Progenitor cell of endocrine pancreas (in vitro differentiated cells): ENCODE measurements around the gene KIF15. TPM values are rescaled to one million over a fixed set of nuclear protein-coding genes. Genes with fewer than 3 reads are reported as not detected.

Experiments
- DNase-seq: peaks from one replicate; pipeline ENCODE4 v3.0.0; 2021; ENCODE audit warnings: low spot score; ENCODE audit not compliant: unreplicated experiment
- H3K27ac Mint-ChIP-seq: 2 replicates; pipeline ENCODE4 v1.8.0; 2021; ENCODE audit warnings: mild to moderate bottlenecking, moderate library complexity, mixed read lengths
- H3K27me3 Mint-ChIP-seq: 2 replicates; pipeline ENCODE4 v1.8.0; 2021; ENCODE audit warnings: mixed read lengths
- H3K36me3 Mint-ChIP-seq: 2 replicates; pipeline ENCODE4 v1.8.0; 2022; ENCODE audit warnings: mixed read lengths; ENCODE audit not compliant: insufficient read depth
- H3K4me1 Mint-ChIP-seq: 2 replicates; pipeline ENCODE4 v1.8.0; 2021; ENCODE audit warnings: low read depth, mixed read lengths
- H3K4me3 Mint-ChIP-seq: 2 replicates; pipeline ENCODE4 v1.8.0; 2021; ENCODE audit warnings: low read depth, mild to moderate bottlenecking, moderate library complexity, mixed read lengths
- H3K9me3 Mint-ChIP-seq: 2 replicates; pipeline ENCODE4 v1.8.0; 2021; ENCODE audit warnings: low read depth, mixed read lengths
- CTCF ChIP-seq: fragments of 200-600 bp; sonication (generic); IDR thresholded peaks from one replicate; pipeline ENCODE4 v1.5.0; 2021; ENCODE audit warnings: antibody characterized with exemption, mild to moderate bottlenecking; ENCODE audit not compliant: unreplicated experiment
- total RNA-seq: library from RNA; stranded (reverse); gene quantifications from 2 replicates; pipeline ENCODE4 v1.2.1, GENCODE V29; 2021

The KIF15 gene
- total RNA-seq, 1 donor from 2014 or later = 21.4 TPM

- H3K9me3 Mint-ChIP-seq = peaks cover 24% of the 10 kb centered on the region
- DNase-seq = no peak
- peaks cover 46% of the 10 kb centered on the region for H3K36me3 Mint-ChIP-seq
- H3K27ac Mint-ChIP-seq = no peak overlapping the region
- peaks cover 10% of the 10 kb centered on the region for H3K4me1 Mint-ChIP-seq
- no peak for TF ChIP-seq CTCF
- no peaks in the 10 kb centered on the region for H3K27me3 Mint-ChIP-seq
- no peak overlapping the region for H3K4me3 Mint-ChIP-seq
These were observed 2.7 kb downstream of the KIF15 start for GRCh38 chr3:44764248-44764647.

- no peak for DNase-seq
- no peaks in the 10 kb centered on the region for H3K4me1 Mint-ChIP-seq
- peaks cover 63% of the 10 kb centered on the region for H3K36me3 Mint-ChIP-seq
- peaks cover 34% of the 10 kb centered on the region for H3K9me3 Mint-ChIP-seq
- no peaks in the 10 kb centered on the region for H3K27me3 Mint-ChIP-seq
- no peak overlapping the region for H3K4me3 Mint-ChIP-seq
- no peak for TF ChIP-seq CTCF
- H3K27ac Mint-ChIP-seq = no peak overlapping the region
These were observed 10.0 kb downstream of the KIF15 start for GRCh38 chr3:44771424-44772098.

GRCh38 chr3:44772099-44772442 lies 10.5 kb downstream of the KIF15 start:
- H3K4me3 Mint-ChIP-seq = no peak overlapping the region
- peaks cover 61% of the 10 kb centered on the region for H3K36me3 Mint-ChIP-seq
- no peak for DNase-seq
- H3K9me3 Mint-ChIP-seq = peaks cover 32% of the 10 kb centered on the region
- H3K4me1 Mint-ChIP-seq = no peaks in the 10 kb centered on the region
- no peak for TF ChIP-seq CTCF
- H3K27me3 Mint-ChIP-seq = no peaks in the 10 kb centered on the region
- H3K27ac Mint-ChIP-seq = no peak overlapping the region

- H3K4me3 Mint-ChIP-seq = no peak overlapping the region
- H3K27ac Mint-ChIP-seq = no peak overlapping the region
- TF ChIP-seq CTCF = no peak
- H3K27me3 Mint-ChIP-seq = no peaks in the 10 kb centered on the region
- peaks cover 11% of the 10 kb centered on the region for H3K36me3 Mint-ChIP-seq
- no peaks in the 10 kb centered on the region for H3K9me3 Mint-ChIP-seq
- DNase-seq = no peak
- no peaks in the 10 kb centered on the region for H3K4me1 Mint-ChIP-seq
These were observed 21.3 kb downstream of the KIF15 start for GRCh38 chr3:44782891-44783290.

GRCh38 chr3:44795197-44795596 lies 33.6 kb downstream of the KIF15 start:
- Mint-ChIP-seq H3K9me3 (no peaks in the 10 kb centered on the region), H3K27me3 (no peaks in the 10 kb centered on the region), H3K36me3 (peaks cover 8% of the 10 kb centered on the region), H3K4me1 (no peaks in the 10 kb centered on the region), H3K27ac (no peak overlapping the region), H3K4me3 (no peak overlapping the region)
- DNase-seq = no peak
- no peak for TF ChIP-seq CTCF
